HFFc6 (cell line): ENCODE data around the gene RPRD1B. TPM values are rescaled to one million over a fixed set of nuclear protein-coding genes. Genes with fewer than 3 reads are reported as not detected.

ENCODE experiments used
- DNase-seq: peaks from one replicate; pipeline ENCODE4 v3.0.0-alpha.2; 2018
- H3K27ac Mint-ChIP-seq: 2 replicates; pipeline ENCODE4 v1.8.0; 2020; ENCODE audit warnings: mild to moderate bottlenecking, mixed read lengths
- H3K27me3 Mint-ChIP-seq: 2 replicates; pipeline ENCODE4 v1.8.0; 2021; ENCODE audit warnings: mild to moderate bottlenecking, moderate library complexity, mixed read lengths; ENCODE audit not compliant: insufficient read depth
- H3K36me3 Mint-ChIP-seq: 2 replicates; pipeline ENCODE4 v1.8.0; 2021; ENCODE audit warnings: low read depth, mixed read lengths
- H3K4me1 Mint-ChIP-seq: 2 replicates; pipeline ENCODE4 v1.8.0; 2020; ENCODE audit warnings: low read depth, mixed read lengths
- H3K4me3 Mint-ChIP-seq: 2 replicates; pipeline ENCODE4 v1.8.0; 2020; ENCODE audit warnings: mild to moderate bottlenecking, moderate library complexity, mixed read lengths
- H3K9me3 Mint-ChIP-seq: 2 replicates; pipeline ENCODE4 v1.8.0; 2020; ENCODE audit warnings: mild to moderate bottlenecking, mixed read lengths
- total RNA-seq, 6 experiments: library from RNA; stranded (reverse); fragmentation: NEBNext Ultra II Directional; extraction: Animal tissue kit (Norgen Biotek cat#: 25700); gene quantifications; 2 replicates in 1 of 6; 3 replicates in 5 of 6; pipeline ENCODE4 v1.2.3, GENCODE V29; 2021
- TF ChIP-seq, protein P1 (sequence below): fragments of 200-600 bp; sonication (generic); IDR thresholded peaks from 2 replicates; pipeline ENCODE4 v1.5.0; 2021; ENCODE audit warnings: antibody characterized with exemption, mild to moderate bottlenecking

The RPRD1B gene
- total RNA-seq, 6 experiments from 2014 or later: 15.9 to 20.2 (median 19.2) TPM

DNA sequence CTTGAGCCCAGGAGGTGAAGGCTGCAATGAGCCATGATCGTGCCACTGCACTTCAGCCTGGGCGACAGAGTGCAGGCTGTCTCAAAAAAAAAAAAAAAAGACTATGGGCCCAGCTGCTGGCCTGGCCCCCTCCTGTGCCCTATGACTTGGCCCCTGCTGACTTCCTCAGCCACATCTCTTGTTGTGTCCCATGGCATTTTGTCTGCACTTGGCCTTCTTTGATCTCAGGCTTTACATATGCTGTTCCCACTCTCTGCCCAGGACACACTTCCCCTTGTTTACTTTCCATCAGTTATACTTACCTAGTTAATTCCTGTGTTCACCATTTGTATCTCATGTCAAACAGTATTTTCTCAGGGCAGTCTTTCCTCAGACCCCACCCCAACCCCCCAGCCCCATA is 44.5 kb downstream of the RPRD1B start:
- H3K36me3 Mint-ChIP-seq: peaks cover 48% of the 10 kb centered on the region
- TF ChIP-seq, protein P1, sequence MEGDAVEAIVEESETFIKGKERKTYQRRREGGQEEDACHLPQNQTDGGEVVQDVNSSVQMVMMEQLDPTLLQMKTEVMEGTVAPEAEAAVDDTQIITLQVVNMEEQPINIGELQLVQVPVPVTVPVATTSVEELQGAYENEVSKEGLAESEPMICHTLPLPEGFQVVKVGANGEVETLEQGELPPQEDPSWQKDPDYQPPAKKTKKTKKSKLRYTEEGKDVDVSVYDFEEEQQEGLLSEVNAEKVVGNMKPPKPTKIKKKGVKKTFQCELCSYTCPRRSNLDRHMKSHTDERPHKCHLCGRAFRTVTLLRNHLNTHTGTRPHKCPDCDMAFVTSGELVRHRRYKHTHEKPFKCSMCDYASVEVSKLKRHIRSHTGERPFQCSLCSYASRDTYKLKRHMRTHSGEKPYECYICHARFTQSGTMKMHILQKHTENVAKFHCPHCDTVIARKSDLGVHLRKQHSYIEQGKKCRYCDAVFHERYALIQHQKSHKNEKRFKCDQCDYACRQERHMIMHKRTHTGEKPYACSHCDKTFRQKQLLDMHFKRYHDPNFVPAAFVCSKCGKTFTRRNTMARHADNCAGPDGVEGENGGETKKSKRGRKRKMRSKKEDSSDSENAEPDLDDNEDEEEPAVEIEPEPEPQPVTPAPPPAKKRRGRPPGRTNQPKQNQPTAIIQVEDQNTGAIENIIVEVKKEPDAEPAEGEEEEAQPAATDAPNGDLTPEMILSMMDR: no peak
- H3K4me1 Mint-ChIP-seq: peaks cover 55% of the 10 kb centered on the region
- H3K27me3 Mint-ChIP-seq: peaks cover 2% of the 10 kb centered on the region; the same call in 1 of the 2 replicates
- no peaks in the 10 kb centered on the region for H3K9me3 Mint-ChIP-seq
- no peak overlapping the region for H3K27ac Mint-ChIP-seq
- H3K4me3 Mint-ChIP-seq: no peak overlapping the region
- DNase-seq: no peak

GRCh38 chr20:38079353-38079752 is 45.8 kb downstream of the RPRD1B start:
- TF ChIP-seq, protein P1: no peak
- peaks cover 48% of the 10 kb centered on the region for H3K36me3 Mint-ChIP-seq
- no peak overlapping the region for H3K27ac Mint-ChIP-seq
- no peaks in the 10 kb centered on the region for H3K9me3 Mint-ChIP-seq
- DNase-seq: no peak
- no peaks in the 10 kb centered on the region for H3K27me3 Mint-ChIP-seq
- H3K4me1 Mint-ChIP-seq: peaks cover 53% of the 10 kb centered on the region
- no peak overlapping the region for H3K4me3 Mint-ChIP-seq

DNA sequence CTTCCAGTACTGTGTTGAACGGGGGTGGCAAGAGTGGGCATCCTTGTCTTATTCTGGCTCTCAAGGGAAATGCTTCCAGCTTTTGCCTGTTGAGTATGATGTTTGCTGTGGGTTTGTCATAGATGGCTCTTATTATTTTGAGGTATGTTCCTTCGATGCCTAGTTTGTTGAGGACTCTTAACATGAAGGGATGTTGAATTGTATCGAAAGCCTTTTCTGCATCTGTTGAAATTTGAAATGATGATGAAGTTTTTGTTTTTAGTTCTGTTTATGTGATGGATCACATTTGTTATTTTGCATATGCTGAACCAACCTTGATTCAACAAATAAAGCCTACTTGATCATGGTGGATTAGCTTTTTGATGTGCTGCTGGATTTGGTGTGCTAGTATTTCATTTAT is 48.0 kb downstream of the RPRD1B start:
- TF ChIP-seq, protein P1: no peak
- no peak overlapping the region for H3K4me3 Mint-ChIP-seq
- DNase-seq: no peak
- H3K9me3 Mint-ChIP-seq: no peaks in the 10 kb centered on the region
- peaks cover 45% of the 10 kb centered on the region for H3K4me1 Mint-ChIP-seq
- no peaks in the 10 kb centered on the region for H3K27me3 Mint-ChIP-seq
- no peak overlapping the region for H3K27ac Mint-ChIP-seq
- H3K36me3 Mint-ChIP-seq: peaks cover 57% of the 10 kb centered on the region

DNA sequence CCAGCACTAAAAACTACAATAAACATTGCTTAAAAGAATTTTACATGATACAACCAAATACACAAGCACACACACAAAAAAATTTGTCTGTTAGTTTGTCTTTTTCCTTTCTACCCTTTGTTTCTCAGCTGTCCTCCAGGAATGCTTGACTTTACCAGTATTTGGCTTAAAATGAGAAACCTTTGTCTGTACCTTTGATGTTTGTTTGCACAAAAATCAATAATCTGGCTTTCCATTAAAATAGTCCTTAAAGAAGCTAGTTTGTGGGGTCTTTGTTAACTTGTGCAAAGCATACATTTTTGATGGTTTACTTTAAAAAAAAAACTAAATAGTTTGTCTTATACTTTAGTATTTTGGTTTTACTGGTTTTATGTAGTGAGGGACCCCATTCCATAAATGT is 49.3 kb downstream of the RPRD1B start:
- no peak overlapping the region for H3K4me3 Mint-ChIP-seq
- TF ChIP-seq, protein P1: no peak
- no peaks in the 10 kb centered on the region for H3K9me3 Mint-ChIP-seq
- peaks cover 45% of the 10 kb centered on the region for H3K4me1 Mint-ChIP-seq
- no peak for DNase-seq
- H3K27ac Mint-ChIP-seq: peak overlapping the region; percentile 53; the same call in 1 of the 2 replicates
- peaks cover 57% of the 10 kb centered on the region for H3K36me3 Mint-ChIP-seq
- no peaks in the 10 kb centered on the region for H3K27me3 Mint-ChIP-seq

- H3K27me3 Mint-ChIP-seq: no peaks in the 10 kb centered on the region
- H3K36me3 Mint-ChIP-seq: peaks cover 58% of the 10 kb centered on the region
- TF ChIP-seq, protein P1: no peak
- H3K27ac Mint-ChIP-seq: peak overlapping the region; percentile 94
- DNase-seq: no peak
- H3K4me3 Mint-ChIP-seq: no peak overlapping the region
- H3K4me1 Mint-ChIP-seq: peaks cover 51% of the 10 kb centered on the region
- no peaks in the 10 kb centered on the region for H3K9me3 Mint-ChIP-seq
These were observed 49.9 kb downstream of the RPRD1B start for GRCh38 chr20:38083338-38084048.
